Stimulated activated effector memory CD8-positive, alpha-beta T cell treated with anti-CD3 and anti-CD28 coated beads, Interleukin-12 subunit alpha, Interleukin-12 subunit beta, amount 100 ng/mL, for 72 hours (primary cell): ENCODE measurements around the gene GRIP1.
A peak's percentile ranks its signal among the peaks of the same experiment; 100 is the strongest.

ENCODE experiments used
- ATAC-seq: fragments of 150-1000 bp; cut with Tn5 transposase; 2 replicates; pipeline ENCODE4 v1.10.0; 2021
- DNase-seq, 2 donors: peaks; one replicate each; pipeline ENCODE4 v3.0.0; 2021 to 2022; ENCODE audit warnings: low spot score in 2 of 2
- H3K27ac Mint-ChIP-seq: one replicate; pipeline ENCODE4 v1.8.0; 2022; ENCODE audit warnings: mild to moderate bottlenecking, mixed read lengths
- H3K36me3 Mint-ChIP-seq: one replicate; pipeline ENCODE4 v1.8.0; 2022; ENCODE audit warnings: mild to moderate bottlenecking, mixed read lengths
- H3K4me1 Mint-ChIP-seq: one replicate; pipeline ENCODE4 v1.8.0; 2022; ENCODE audit warnings: mixed read lengths
- H3K4me3 Mint-ChIP-seq: one replicate; pipeline ENCODE4 v1.8.0; 2022; ENCODE audit warnings: mild to moderate bottlenecking, mixed read lengths
- H3K9me3 Mint-ChIP-seq: one replicate; pipeline ENCODE4 v1.8.0; 2022; ENCODE audit warnings: mixed read lengths

GRIP1 gene

GRCh38 chr12:66638666-66639065 lies 40.2 kb downstream of the GRIP1 start:
- ATAC-seq, result no peak
- DNase-seq, result no peak
- Mint-ChIP-seq H3K36me3 (no peaks in the 10 kb centered on the region), H3K9me3 (no peaks in the 10 kb centered on the region), H3K4me3 (no peak overlapping the region), H3K27ac (no peak overlapping the region), H3K4me1 (no peaks in the 10 kb centered on the region)

GRCh38 chr12:66637699-66638301 lies 41.1 kb downstream of the GRIP1 start:
- Mint-ChIP-seq H3K4me3 (no peak overlapping the region), H3K4me1 (no peaks in the 10 kb centered on the region), H3K9me3 (no peaks in the 10 kb centered on the region), H3K27ac (no peak overlapping the region), H3K36me3 (no peaks in the 10 kb centered on the region)
- ATAC-seq (no peak), DNase-seq (no peak)

- Mint-ChIP-seq H3K27ac (no peak overlapping the region), H3K4me1 (no peaks in the 10 kb centered on the region), H3K9me3 (no peaks in the 10 kb centered on the region)
These were observed 42.1 kb downstream of the GRIP1 start for GRCh38 chr12:66636771-66637170.

GRCh38 chr12:66633676-66634075 lies 45.2 kb downstream of the GRIP1 start:
- H3K36me3 Mint-ChIP-seq, result no peaks in the 10 kb centered on the region
- no peak overlapping the region for H3K27ac Mint-ChIP-seq
- H3K4me3 Mint-ChIP-seq, result no peak overlapping the region
- no peak for DNase-seq
- H3K4me1 Mint-ChIP-seq, result no peaks in the 10 kb centered on the region
- H3K9me3 Mint-ChIP-seq, result no peaks in the 10 kb centered on the region
- ATAC-seq, result no peak

More at GRCh38 chr12:66636771-66637170, 42.1 kb downstream of the GRIP1 start:
- H3K4me3 Mint-ChIP-seq, result no peak overlapping the region
- no peak for DNase-seq
- no peaks in the 10 kb centered on the region for H3K36me3 Mint-ChIP-seq
- ATAC-seq, result no peak

GRCh38 chr12:66629138-66629870 lies 49.6 kb downstream of the GRIP1 start:
- Mint-ChIP-seq H3K4me3 (no peak overlapping the region), H3K27ac (no peak overlapping the region), H3K4me1 (no peaks in the 10 kb centered on the region), H3K36me3 (no peaks in the 10 kb centered on the region), H3K9me3 (no peaks in the 10 kb centered on the region)
- DNase-seq (no peak), ATAC-seq (no peak)

- Mint-ChIP-seq H3K27ac (no peak overlapping the region), H3K4me1 (no peaks in the 10 kb centered on the region), H3K9me3 (no peaks in the 10 kb centered on the region), H3K36me3 (no peaks in the 10 kb centered on the region), H3K4me3 (no peak overlapping the region)
- ATAC-seq (no peak), DNase-seq (no peak)
These were observed 50.9 kb downstream of the GRIP1 start for GRCh38 chr12:66627988-66628317.

GRCh38 chr12:66627270-66627987 lies 51.4 kb downstream of the GRIP1 start:
- Mint-ChIP-seq H3K9me3 (no peaks in the 10 kb centered on the region), H3K4me1 (no peaks in the 10 kb centered on the region), H3K4me3 (no peak overlapping the region), H3K36me3 (no peaks in the 10 kb centered on the region), H3K27ac (no peak overlapping the region)
- DNase-seq (no peak), ATAC-seq (peak; percentile 48)

GRCh38 chr12:66624806-66625205 lies 54.1 kb downstream of the GRIP1 start:
- no peaks in the 10 kb centered on the region for H3K36me3 Mint-ChIP-seq
- no peak for DNase-seq
- ATAC-seq, result no peak
- H3K4me1 Mint-ChIP-seq, result no peaks in the 10 kb centered on the region
- H3K9me3 Mint-ChIP-seq, result no peaks in the 10 kb centered on the region
- H3K4me3 Mint-ChIP-seq, result no peak overlapping the region
- no peak overlapping the region for H3K27ac Mint-ChIP-seq

- Mint-ChIP-seq H3K36me3 (no peaks in the 10 kb centered on the region), H3K9me3 (no peaks in the 10 kb centered on the region), H3K4me1 (no peaks in the 10 kb centered on the region), H3K4me3 (no peak overlapping the region), H3K27ac (no peak overlapping the region)
- DNase-seq, result no peak
- no peak for ATAC-seq
These were observed 55.4 kb downstream of the GRIP1 start for GRCh38 chr12:66623455-66623854.

- DNase-seq (no peak), ATAC-seq (no peak)
- no peak overlapping the region for H3K4me3 Mint-ChIP-seq
- no peaks in the 10 kb centered on the region for H3K4me1 Mint-ChIP-seq
- H3K36me3 Mint-ChIP-seq, result no peaks in the 10 kb centered on the region
- H3K27ac Mint-ChIP-seq, result no peak overlapping the region
- no peaks in the 10 kb centered on the region for H3K9me3 Mint-ChIP-seq
These were observed 58.2 kb downstream of the GRIP1 start for GRCh38 chr12:66620688-66621087.

- no peaks in the 10 kb centered on the region for H3K36me3 Mint-ChIP-seq
- ATAC-seq (no peak), DNase-seq (no peak)
- no peak overlapping the region for H3K27ac Mint-ChIP-seq
- no peak overlapping the region for H3K4me3 Mint-ChIP-seq
- no peaks in the 10 kb centered on the region for H3K9me3 Mint-ChIP-seq
- no peaks in the 10 kb centered on the region for H3K4me1 Mint-ChIP-seq
These were observed 58.9 kb downstream of the GRIP1 start for GRCh38 chr12:66620026-66620425.

GRCh38 chr12:66617991-66618390 lies 60.9 kb downstream of the GRIP1 start:
- H3K27ac Mint-ChIP-seq, result no peak overlapping the region
- H3K4me1 Mint-ChIP-seq, result no peaks in the 10 kb centered on the region
- DNase-seq (no peak), ATAC-seq (no peak)
- no peaks in the 10 kb centered on the region for H3K9me3 Mint-ChIP-seq
- no peak overlapping the region for H3K4me3 Mint-ChIP-seq
- H3K36me3 Mint-ChIP-seq, result no peaks in the 10 kb centered on the region

GRCh38 chr12:66612090-66612775 lies 66.6 kb downstream of the GRIP1 start:
- H3K4me1 Mint-ChIP-seq, result no peaks in the 10 kb centered on the region
- H3K9me3 Mint-ChIP-seq, result no peaks in the 10 kb centered on the region
- ATAC-seq (no peak), DNase-seq (no peak)
- H3K4me3 Mint-ChIP-seq, result no peak overlapping the region
- no peak overlapping the region for H3K27ac Mint-ChIP-seq
- H3K36me3 Mint-ChIP-seq, result no peaks in the 10 kb centered on the region

GRCh38 chr12:66607147-66607546 lies 71.7 kb downstream of the GRIP1 start:
- Mint-ChIP-seq H3K4me3 (no peak overlapping the region), H3K4me1 (no peaks in the 10 kb centered on the region), H3K27ac (no peak overlapping the region), H3K9me3 (no peaks in the 10 kb centered on the region), H3K36me3 (no peaks in the 10 kb centered on the region)
- ATAC-seq (no peak), DNase-seq (no peak)

- Mint-ChIP-seq H3K4me3 (no peak overlapping the region), H3K36me3 (no peaks in the 10 kb centered on the region), H3K9me3 (no peaks in the 10 kb centered on the region), H3K27ac (no peak overlapping the region), H3K4me1 (no peaks in the 10 kb centered on the region)
- DNase-seq, result no peak
- no peak for ATAC-seq
These were observed 73.6 kb downstream of the GRIP1 start for GRCh38 chr12:66605293-66605692.
